Measurements from ENCODE around the gene ZNF146. TPM values are rescaled to one million over a fixed set of nuclear protein-coding genes. Genes with fewer than 3 reads are reported as not detected.

Gene ZNF146
- total RNA-seq, 1 donor from 2014 or later: 30.4 TPM

GRCh38 chr19:36244066-36244465 lies 29.2 kb downstream of the ZNF146 start:
- H3K4me1 ChIP-seq: peaks cover 16% of the 10 kb centered on the region
- intact Hi-C loops (cut with micrococcal nuclease): no loop called here
- H3K27ac ChIP-seq (replicated peaks): no peak overlapping the region
- no peak overlapping the region for H3K4me3 ChIP-seq
- no peak for DNase-seq
- peaks cover 5% of the 10 kb centered on the region for H3K36me3 ChIP-seq
- TF ChIP-seq, protein P1, sequence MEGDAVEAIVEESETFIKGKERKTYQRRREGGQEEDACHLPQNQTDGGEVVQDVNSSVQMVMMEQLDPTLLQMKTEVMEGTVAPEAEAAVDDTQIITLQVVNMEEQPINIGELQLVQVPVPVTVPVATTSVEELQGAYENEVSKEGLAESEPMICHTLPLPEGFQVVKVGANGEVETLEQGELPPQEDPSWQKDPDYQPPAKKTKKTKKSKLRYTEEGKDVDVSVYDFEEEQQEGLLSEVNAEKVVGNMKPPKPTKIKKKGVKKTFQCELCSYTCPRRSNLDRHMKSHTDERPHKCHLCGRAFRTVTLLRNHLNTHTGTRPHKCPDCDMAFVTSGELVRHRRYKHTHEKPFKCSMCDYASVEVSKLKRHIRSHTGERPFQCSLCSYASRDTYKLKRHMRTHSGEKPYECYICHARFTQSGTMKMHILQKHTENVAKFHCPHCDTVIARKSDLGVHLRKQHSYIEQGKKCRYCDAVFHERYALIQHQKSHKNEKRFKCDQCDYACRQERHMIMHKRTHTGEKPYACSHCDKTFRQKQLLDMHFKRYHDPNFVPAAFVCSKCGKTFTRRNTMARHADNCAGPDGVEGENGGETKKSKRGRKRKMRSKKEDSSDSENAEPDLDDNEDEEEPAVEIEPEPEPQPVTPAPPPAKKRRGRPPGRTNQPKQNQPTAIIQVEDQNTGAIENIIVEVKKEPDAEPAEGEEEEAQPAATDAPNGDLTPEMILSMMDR (IDR thresholded peaks at IDR 0.05; ENCODE audit: borderline replicate concordance): no peak
- peaks cover 11% of the 10 kb centered on the region for H3K27me3 ChIP-seq (ENCODE audit: low read depth)
- H3K9me3 ChIP-seq (replicated peaks): no peaks in the 10 kb centered on the region

DNA sequence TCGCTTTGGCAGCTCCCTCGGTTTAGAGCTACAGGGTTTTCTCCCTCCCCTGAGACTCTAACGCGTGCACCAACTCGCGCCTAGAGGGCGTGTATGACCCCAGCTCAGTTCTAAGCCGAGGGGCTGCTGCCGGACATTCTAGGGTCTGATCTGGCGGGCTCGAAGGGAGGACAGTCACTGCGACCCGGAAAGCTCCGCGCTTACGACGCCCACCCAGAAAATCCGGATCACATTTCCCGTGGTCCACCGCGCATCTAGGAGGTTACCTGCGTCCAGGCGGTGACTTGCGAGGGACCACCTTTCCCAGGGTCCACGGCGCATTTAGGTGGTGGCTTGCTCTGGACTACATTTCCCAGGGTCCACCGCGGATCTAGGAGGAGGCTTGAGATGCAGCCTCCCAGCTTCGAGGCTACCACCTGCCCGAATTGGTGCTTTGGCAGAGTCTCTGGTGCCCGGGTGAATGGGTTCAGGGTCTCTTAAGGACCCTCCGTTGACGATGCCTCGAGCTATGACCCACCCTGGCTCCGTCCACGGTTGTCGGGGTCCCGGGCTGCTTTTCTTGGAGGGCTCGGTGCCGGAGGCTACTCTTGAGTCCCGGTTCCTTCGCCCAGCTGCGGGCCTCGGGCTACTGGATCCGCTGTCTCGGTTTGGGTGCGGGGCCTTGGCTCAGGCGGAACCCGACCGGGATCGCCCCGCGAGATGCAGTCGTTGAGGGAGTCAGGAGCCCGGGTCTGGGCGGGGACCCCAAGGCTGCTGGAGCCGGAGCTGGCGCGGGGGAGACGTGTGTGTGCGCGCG lies 30.5 kb downstream of the ZNF146 start:
- H3K4me3 ChIP-seq: peak overlapping the region; percentile 64
- no peak overlapping the region for H3K27ac ChIP-seq (replicated peaks)
- H3K36me3 ChIP-seq: no peaks in the 10 kb centered on the region
- DNase-seq: no peak
- TF ChIP-seq, protein P1 (IDR thresholded peaks at IDR 0.05; ENCODE audit: borderline replicate concordance): no peak
- H3K4me1 ChIP-seq: peaks cover 16% of the 10 kb centered on the region
- intact Hi-C loops (cut with micrococcal nuclease): no loop called here
- peaks cover 11% of the 10 kb centered on the region for H3K27me3 ChIP-seq (ENCODE audit: low read depth)
- no peaks in the 10 kb centered on the region for H3K9me3 ChIP-seq (replicated peaks)

- no peak for DNase-seq
- TF ChIP-seq, protein P1 (IDR thresholded peaks at IDR 0.05; ENCODE audit: borderline replicate concordance): no peak
- no peaks in the 10 kb centered on the region for H3K36me3 ChIP-seq
- H3K27me3 ChIP-seq (ENCODE audit: low read depth): peaks cover 11% of the 10 kb centered on the region
- H3K9me3 ChIP-seq (replicated peaks): no peaks in the 10 kb centered on the region
- peak overlapping the region; percentile 64 for H3K4me3 ChIP-seq
- intact Hi-C loops (cut with micrococcal nuclease): no loop called here
- peaks cover 16% of the 10 kb centered on the region for H3K4me1 ChIP-seq
- no peak overlapping the region for H3K27ac ChIP-seq (replicated peaks)
Observed at GRCh38 chr19:36246006-36246481, 31.1 kb downstream of the ZNF146 start.

- no peaks in the 10 kb centered on the region for H3K9me3 ChIP-seq (replicated peaks)
- no peaks in the 10 kb centered on the region for H3K36me3 ChIP-seq
- peaks cover 3% of the 10 kb centered on the region for H3K4me1 ChIP-seq
- H3K27me3 ChIP-seq (ENCODE audit: low read depth): no peaks in the 10 kb centered on the region
- TF ChIP-seq, protein P1 (IDR thresholded peaks at IDR 0.05; ENCODE audit: borderline replicate concordance): no peak
- no peak for DNase-seq
- intact Hi-C loops (cut with micrococcal nuclease): no loop called here
- no peak overlapping the region for H3K4me3 ChIP-seq
- no peak overlapping the region for H3K27ac ChIP-seq (replicated peaks)
Observed at GRCh38 chr19:36252047-36252446, 37.1 kb downstream of the ZNF146 start.

DNA sequence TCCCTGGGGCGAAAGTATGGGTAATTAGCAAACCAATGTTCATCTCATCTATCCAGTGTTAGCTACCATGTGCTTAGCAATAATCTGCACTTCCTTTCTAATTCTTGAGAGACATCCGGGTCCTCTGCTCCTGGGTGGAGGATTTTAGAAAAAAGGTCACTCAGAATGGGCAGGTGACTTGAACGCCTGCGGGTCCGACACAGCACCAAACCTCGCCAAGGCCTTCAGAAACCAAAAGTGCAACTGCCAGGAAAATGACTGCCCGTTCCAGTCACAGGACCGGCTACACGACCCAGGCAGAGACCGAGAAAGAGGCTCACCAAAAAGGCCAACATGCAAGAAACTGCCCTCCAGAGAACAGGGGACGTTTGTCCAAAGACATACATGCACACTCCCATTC lies 39.9 kb downstream of the ZNF146 start:
- no peaks in the 10 kb centered on the region for H3K36me3 ChIP-seq
- DNase-seq: no peak

More for the DNA sequence above, 39.9 kb downstream of the ZNF146 start:
- Histone ChIP-seq H3K9me3 (replicated peaks) (no peaks in the 10 kb centered on the region), H3K4me3 (no peak overlapping the region), H3K27me3 (ENCODE audit: low read depth) (no peaks in the 10 kb centered on the region), H3K4me1 (peaks cover 9% of the 10 kb centered on the region), H3K27ac (replicated peaks) (no peak overlapping the region)
- intact Hi-C loops (cut with micrococcal nuclease): no loop called here
- TF ChIP-seq, protein P1 (IDR thresholded peaks at IDR 0.05; ENCODE audit: borderline replicate concordance): no peak

Measured in left ventricle myocardium inferior (tissue), 1 donor.